ENCODE measurements around the gene BCHE. TPM values are rescaled to one million over a fixed set of nuclear protein-coding genes. Genes with fewer than 3 reads are reported as not detected.

BCHE gene
- total and polyA plus RNA-seq, 2 donors (not counting 3 experiments of a cell fraction or from before 2014, with no cell fraction given): 0.27 to 0.66 TPM

DNA sequence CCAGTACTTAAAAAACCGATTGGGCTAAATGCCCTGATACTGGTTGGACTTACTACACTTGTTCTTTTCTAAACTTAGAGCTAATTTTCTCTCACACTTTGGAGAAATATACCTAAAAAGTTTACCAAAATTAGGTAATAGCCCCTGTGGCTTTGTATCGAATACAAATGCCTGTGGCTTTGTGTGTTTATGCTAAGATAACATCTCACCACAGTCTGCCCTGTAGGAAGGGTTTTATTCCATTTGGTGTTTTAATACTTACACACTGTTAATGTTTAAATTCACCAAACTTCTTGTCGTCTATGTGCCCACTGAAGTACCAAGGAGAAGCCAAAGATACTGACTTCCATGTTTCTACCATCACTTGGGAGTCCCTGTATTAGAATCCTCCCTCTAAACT, 66.4 kb downstream of the BCHE start:
- Histone ChIP-seq H3K9me3 (replicated peaks; ENCODE audit: control insufficient read depth, insufficient read depth, low read length) (no peaks in the 10 kb centered on the region), H2AFZ (ENCODE audit: low read depth, low read length) (no peak overlapping the region), H3K36me3 (ENCODE audit: control insufficient read depth in 2 of 2, extremely low read depth in 1 of 2, insufficient read depth in 2 of 2, low read length in 2 of 2) (no peaks in the 10 kb centered on the region), H3K27ac (ENCODE audit: insufficient read depth, low read depth, low read length) (no peak overlapping the region), H3K9ac (replicated peaks; ENCODE audit: extremely low read depth, insufficient read depth, low read length) (no peak overlapping the region), H3K27me3 (ENCODE audit: control insufficient read depth in 2 of 2, insufficient read depth in 2 of 2, low read length in 2 of 2) (no peaks in the 10 kb centered on the region), H3K4me1 (ENCODE audit: control insufficient read depth, extremely low read depth, insufficient read depth, low read length) (no peaks in the 10 kb centered on the region), H3K4me3 (replicated peaks in 1 of 3; ENCODE audit: insufficient read depth in 1 of 3, low read depth in 1 of 3, low read length in 3 of 3) (no peak overlapping the region), H3K79me2 (ENCODE audit: control insufficient read depth, insufficient read depth, low read length) (no peaks in the 10 kb centered on the region), H3K9me1 (replicated peaks; ENCODE audit: control insufficient read depth, extremely low read depth, insufficient read depth, low read length) (no peaks in the 10 kb centered on the region), H3K4me2 (ENCODE audit: insufficient read depth, low read length) (no peak overlapping the region), H4K20me1 (replicated peaks; ENCODE audit: control insufficient read depth, extremely low read depth, insufficient read depth, low read length) (no peaks in the 10 kb centered on the region)
- FAIRE-seq (no peak), DNase-seq (ENCODE audit: low read depth, low spot score) (no peak)
- CTCF ChIA-PET: no interaction called here
- dilution Hi-C loops (cut with MboI; ENCODE audit: extremely low pct_ligation_motif_present, low sequenced_read_pairs) (no loop called here), intact Hi-C loops (cut with micrococcal nuclease) (no loop called here)
- POLR2A ChIA-PET: no interaction called here
- no peak for TF ChIP-seq FOS (IDR thresholded peaks at IDR 0.05; ENCODE audit: borderline replicate concordance, insufficient read depth, low read length)
- no peak for TF ChIP-seq MAX (IDR thresholded peaks at IDR 0.05; ENCODE audit: insufficient read depth, insufficient read length)
- no peak for TF ChIP-seq GATA2 (IDR thresholded peaks at IDR 0.05; ENCODE audit: insufficient read depth, insufficient read length, low read depth, low read length)
- TF ChIP-seq, protein P1, sequence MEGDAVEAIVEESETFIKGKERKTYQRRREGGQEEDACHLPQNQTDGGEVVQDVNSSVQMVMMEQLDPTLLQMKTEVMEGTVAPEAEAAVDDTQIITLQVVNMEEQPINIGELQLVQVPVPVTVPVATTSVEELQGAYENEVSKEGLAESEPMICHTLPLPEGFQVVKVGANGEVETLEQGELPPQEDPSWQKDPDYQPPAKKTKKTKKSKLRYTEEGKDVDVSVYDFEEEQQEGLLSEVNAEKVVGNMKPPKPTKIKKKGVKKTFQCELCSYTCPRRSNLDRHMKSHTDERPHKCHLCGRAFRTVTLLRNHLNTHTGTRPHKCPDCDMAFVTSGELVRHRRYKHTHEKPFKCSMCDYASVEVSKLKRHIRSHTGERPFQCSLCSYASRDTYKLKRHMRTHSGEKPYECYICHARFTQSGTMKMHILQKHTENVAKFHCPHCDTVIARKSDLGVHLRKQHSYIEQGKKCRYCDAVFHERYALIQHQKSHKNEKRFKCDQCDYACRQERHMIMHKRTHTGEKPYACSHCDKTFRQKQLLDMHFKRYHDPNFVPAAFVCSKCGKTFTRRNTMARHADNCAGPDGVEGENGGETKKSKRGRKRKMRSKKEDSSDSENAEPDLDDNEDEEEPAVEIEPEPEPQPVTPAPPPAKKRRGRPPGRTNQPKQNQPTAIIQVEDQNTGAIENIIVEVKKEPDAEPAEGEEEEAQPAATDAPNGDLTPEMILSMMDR (IDR thresholded peaks at IDR 0.05; ENCODE audit: extremely low read depth in 1 of 2, insufficient read depth in 1 of 2, low read depth in 1 of 2, low read length in 2 of 2): no peak
- no peak for TF ChIP-seq POLR2A (IDR thresholded peaks at IDR 0.05; ENCODE audit: low read depth, low read length)
- TF ChIP-seq MYC (IDR thresholded peaks at IDR 0.05; ENCODE audit: low read depth, low read length): no peak
- TF ChIP-seq POLR2AphosphoS5 (IDR thresholded peaks at IDR 0.05; ENCODE audit: insufficient read depth, low read depth, low read length): no peak
- no TSS peak for BruUV-seq (replicated peaks)
